CD4-positive, alpha-beta T cell treated with Interleukin-12 subunit alpha and Interleukin-12 subunit beta, for 1 hour (primary cell): ENCODE results near the gene AP2A1.

Source experiments
- DNase-seq: peaks from one replicate; pipeline ENCODE4 v3.0.0-alpha.2; 2020

Gene AP2A1

DNA sequence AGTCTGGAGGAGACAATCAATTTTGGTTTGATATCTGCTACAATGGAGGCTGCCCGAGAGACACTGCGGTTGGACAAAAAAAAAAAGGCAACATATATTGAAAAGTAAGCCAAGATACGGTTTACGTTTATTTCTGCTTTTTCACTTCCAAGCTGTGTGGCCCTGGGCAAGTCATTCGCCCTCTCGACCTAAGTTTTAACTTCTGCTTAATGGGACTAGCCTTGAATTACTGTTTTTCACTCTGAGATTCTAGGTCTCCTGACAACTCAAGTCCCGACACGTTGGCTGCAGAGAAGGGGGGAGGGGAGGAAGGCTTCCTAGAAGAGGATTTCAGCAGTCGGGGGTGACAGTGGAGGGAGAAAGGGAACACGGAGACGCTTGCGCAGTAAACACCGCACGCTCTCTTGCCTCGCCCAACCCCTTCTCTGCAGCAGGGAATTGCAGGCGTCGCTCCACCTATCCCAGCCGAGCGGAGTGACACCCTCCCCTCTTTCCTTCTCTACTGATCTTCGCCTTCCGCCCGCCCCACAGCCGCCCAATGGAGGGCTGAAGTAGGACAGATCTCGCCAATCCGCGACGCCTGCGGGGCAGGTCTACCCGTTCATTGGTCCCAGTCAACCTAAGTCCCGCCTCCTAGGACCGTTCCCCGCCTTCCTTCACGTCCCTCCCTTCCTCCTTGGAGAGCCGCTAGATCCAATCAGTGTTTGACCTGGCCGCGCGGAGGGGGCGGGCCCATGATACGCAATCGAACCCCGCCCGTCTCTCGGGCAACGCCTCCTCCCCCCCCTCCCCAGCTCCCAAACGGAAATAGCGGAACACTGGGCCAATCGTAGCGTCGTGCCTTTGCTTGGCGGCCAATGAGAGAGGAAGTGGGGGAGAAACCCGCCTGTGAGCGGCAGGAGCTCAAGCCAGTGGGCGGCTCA is 533 bp upstream of the AP2A1 start:
- peak; percentile 100 for DNase-seq

DNA sequence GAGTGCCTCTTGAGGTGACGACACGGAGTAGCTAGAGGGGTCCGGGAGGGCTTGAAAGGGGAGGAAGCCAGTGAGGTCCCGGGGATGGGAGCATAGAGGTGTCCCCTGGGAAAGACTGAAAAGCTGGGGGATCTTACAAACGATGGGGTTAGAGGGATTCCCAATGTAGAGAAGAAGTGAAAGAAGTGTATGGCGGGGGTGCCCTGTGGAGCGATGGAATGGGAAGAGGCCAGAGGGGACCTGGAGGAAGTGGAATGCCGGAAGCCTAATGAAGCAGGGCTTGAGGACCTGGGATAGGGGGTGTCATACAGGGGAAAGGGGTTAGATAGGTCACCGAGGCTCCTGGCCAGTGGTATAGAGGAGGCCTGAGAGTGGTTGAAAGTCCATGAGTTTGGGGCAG is 580 bp downstream of the AP2A1 start:
- DNase-seq, result no peak

DNA sequence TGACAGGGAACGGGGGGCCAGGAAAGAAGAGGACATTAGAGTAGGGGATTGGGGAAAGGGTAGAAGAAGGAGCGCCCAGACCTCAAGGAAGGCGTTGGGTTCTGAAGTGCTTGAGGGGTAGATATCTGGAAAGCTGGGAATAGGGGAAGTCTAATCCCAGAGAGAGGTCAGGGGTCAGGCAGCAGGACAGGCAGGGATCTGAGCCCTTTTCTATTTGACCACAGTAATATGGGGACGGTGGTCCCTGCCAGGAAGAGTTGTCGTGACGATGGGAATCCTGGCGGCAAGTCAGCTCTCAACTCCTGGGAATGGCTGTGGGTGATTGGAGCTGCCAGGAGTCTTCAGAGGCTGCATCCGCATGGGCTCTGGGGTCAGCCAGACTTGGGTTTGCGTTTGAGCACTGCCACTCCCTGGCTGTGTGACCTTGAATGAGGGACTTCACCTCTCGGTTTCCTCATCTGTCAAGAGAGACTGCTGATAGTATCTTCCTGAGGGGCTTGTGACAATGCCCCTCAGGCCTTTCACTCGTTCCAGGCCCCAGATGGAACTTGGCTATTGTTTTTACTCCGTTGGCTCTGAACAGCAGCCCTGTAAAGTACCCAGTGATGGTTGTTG is 1.3 kb downstream of the AP2A1 start:
- no peak for DNase-seq

DNA sequence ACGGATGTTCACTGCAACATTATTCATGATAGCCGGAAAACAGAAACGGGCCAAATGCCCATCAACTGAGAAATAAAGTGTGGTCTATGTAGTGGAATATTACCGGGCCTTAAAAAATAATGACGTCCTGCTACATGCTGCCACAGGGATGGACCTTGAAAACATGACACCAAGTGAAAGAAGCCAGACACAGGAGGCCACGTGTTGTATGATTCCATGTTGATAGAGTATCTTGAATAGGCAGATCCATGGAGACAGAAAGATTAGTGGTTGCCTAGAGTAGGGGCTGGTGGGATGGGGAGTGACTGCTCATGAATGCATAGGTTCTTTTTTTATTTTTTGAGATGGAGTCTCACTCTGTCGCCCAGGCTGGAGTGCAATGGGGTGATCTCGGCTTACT is 3.7 kb downstream of the AP2A1 start:
- DNase-seq, result no peak

DNA sequence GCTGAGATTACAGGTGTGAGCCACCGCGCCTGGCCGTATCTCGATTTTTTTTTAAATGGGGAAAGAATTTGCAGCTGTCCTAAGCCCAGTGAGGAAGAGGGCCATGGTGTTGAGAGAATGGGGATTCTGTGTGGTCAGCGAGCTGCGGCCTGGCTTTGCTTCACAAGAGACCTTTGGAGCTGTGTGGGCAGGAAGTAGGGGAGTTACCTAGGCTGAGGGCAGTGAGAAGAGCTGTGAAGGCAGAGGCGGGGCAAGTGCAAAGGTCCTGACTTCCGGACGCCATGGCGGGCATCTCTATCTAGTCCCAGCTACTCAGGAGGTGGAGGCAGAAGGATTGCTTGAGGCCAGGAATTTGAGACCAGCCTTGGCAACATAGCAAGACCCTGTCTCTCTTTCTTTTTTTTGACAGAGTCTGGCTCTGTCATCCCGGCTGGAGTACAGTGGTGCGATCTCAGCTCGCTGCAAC is 4.9 kb downstream of the AP2A1 start:
- peak; percentile 12 for DNase-seq

DNA sequence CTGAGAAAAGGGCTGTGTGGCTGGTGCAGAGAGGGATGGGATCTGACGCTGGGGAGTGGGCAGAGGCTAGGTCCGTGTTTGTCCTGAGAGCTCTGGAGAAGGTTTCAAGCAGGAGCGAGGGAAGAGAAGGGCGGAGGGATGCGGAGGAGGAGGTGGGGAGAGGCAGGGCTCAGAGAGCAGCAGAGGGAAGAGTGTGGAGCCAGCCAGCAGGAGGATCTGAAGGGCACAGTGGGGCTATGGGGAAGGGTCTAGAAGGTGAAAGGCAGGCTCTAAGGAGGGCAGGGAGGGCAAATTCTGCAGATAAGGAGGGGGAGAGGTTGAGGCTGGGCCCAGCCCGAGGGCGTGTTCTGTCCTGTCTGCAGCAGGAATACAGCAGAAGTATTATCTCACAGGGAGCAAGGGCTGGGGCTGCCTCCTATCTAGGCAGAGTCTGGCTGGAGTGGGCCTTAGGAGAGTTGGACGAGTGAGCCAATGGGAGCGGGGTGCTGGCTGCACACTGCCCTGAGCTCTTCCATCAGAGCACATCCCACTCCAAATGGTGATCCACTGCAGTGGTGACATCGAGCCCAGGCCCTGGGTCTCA is 6.1 kb downstream of the AP2A1 start:
- DNase-seq, result no peak

DNA sequence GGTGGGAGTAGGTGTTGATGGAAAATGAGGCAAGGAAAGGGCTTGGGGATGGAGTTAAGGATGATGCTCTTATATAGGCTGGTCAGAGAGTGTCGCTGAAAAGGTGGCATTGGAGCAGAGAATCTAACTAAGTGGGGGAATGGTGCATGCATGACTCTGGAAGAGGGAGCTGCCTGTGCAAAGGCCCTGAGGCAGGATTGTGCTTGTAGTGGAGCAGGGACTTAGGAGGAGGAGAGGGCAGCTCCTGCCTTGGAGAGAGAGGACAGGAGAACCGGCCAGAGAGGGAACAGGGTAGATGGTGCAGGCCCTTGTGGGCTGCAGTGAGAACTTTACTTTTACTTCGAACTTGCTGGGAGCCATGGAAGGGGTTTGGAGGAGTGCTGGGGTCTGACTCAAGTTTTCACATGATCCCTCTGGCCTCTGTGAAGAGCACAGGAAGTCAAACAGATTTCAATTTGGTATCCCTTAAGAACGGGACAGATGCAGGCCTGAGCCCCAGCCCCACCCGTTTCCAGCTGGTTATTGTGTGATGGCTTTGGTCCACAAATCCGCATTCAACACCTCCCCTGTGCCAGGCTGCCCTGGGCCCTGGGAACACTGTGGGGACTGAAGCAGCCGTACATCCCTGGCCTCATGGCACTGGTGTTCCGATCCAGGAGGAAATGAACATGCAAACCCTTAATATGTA is 7.0 kb downstream of the AP2A1 start:
- no peak for DNase-seq

DNA sequence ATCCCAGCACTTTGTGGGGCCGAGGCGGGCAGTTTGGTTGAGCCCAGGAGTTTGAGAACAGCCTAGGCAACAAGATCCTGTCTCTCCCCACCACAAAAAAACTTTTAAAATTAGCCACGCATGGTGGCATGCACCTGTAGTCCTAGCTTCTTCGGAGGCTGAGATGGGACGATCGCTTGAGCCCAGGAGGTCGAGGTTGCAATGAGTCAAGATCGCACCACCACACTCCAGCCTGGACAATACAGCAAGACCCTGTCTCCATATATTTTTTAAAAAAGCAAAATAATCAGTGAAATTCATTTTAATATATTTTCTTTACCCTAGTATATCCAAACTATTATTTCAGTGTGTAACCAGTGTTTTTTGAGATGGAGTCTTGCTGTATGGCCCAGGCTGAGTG is 8.2 kb downstream of the AP2A1 start:
- no peak for DNase-seq

DNA sequence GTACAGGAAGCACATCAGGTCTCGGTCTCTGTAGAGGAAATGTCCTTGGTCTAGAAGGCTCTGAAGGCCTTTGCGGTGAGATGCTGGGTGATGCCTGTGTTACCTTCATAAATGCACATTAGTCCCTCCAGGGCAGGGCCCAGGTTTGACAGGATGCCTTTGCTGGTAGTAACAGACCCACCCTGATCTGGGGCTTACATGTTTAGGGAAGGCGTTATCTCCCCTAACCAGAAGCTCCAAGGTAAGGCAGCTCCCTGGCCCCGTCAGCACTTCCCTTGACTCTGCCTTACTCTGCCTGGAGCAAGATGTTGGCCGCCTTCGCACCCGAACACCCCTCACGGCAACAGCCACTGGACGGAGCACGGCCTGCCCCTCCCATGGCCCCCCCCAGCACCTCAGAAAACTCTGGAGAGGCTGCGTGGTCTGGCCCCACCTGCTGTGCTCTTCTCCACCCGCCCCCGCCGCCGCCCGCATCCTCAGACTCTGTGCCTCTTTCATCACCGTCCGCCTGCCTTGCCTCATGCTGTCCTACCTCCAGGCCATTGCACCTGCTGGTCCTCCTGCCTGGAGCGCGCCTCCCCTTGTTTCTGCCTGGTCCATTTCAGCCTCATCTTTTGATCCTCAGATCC is 9.1 kb downstream of the AP2A1 start:
- DNase-seq, result no peak

DNA sequence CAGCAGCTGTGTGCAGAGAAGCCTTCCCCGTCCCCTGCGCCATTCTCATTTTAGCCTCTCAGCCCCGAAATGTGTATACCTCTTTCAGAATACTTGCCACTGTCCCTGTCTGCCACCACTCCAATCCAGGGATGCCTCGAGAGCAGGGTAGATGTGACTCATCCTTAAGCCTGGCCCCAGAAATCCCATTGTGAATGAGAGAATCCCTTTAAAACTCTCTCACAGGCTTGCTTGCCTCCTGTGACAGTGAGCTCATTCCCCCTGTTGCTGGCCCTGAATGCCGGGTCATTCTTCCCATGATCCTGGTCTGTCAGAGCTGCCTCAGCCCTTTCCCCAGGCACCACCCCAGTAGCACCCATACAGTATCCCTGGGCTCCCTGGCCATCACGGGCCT is 9.6 kb downstream of the AP2A1 start:
- DNase-seq, result no peak

DNA sequence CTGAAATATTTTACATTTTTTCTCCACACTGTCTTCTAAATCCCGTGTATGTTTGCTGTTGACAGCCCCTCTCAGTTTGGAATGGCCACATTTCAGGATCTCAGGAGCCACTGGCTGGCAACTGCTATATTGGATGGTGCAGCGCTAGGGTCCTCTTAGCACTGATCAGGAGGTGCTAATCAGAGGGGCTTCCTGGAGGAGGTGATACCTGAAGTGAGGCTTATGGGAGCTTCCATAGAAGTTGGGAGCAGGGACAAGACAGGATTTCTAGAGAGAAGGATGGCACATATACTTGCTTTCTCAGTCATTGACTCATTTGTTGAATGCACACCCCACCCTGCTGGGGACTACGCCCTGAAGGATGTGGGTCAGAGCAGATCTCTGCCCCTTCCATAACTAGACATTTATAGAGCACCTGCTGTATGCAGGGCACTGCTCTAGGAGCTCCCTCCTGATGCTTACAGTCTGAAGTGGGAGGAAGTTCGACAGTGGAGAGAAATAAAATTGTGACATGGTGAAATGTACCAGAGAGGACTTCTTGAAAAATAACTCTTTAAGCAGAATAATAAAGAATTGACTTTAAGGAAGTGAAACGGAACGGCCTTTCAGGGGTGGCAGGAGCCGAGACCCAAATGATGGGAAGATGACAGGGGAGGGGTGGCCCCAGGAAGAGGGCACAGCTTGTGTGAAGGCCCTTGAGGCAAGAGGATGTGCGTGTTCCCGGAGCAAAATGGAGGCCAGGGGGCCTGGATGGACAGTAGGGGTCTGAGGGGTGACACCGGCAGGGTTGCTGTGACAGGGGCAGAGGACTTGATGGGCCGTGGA is 13.1 kb downstream of the AP2A1 start:
- no peak for DNase-seq

DNA sequence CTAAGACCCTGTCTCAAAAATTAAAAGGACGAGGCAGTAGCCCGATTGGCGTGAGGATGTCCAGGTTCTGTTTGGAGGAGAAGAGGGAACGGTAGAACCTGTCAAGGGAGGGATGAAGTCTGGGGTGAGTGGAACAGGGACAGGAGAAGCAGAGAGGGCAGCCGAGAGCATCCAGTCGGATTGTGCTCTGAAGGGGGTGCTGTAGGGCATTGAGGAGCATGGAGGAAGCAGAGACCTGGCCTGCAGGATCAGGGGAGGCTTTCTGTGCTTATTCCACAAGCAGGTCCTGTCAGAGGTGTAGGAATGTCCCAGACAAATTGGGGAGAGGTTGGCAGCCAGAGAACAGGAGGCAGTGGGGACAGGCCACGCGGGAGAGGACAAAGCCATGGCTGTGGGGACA is 14.1 kb downstream of the AP2A1 start:
- DNase-seq, result no peak

DNA sequence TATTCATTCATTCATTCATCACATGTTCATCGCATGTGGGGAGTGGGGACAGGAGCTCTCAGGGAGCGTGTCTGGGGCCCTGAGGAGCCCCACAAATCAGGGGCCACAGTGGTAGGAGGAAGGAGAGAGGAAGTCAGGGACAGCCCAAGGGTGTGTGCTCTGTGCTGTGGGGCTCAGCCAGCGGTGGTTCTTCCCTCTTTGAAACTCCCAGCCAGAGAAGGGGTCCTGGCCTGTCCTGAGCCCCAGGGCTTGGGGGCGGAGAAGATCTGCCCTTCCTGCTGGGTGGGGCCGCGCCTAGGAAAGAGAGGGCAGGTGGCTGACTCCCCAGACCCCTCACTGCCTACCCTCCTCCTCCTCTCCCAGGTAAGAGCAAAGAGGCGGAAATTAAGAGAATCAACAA is 14.6 kb downstream of the AP2A1 start:
- no peak for DNase-seq

DNA sequence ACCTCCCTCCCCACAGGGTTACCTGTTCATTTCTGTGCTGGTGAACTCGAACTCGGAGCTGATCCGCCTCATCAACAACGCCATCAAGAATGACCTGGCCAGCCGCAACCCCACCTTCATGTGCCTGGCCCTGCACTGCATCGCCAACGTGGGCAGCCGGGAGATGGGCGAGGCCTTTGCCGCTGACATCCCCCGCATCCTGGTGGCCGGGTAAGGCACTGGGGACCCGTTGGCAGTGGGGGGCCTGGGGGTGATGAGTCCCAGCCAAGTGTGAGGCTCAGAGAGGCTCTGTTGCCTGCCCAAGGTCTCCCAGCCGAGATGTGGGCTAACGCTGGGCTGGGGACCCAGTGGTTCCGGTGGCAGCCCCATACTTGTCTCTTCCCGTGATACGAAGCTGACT is 15.7 kb downstream of the AP2A1 start:
- no peak for DNase-seq

DNA sequence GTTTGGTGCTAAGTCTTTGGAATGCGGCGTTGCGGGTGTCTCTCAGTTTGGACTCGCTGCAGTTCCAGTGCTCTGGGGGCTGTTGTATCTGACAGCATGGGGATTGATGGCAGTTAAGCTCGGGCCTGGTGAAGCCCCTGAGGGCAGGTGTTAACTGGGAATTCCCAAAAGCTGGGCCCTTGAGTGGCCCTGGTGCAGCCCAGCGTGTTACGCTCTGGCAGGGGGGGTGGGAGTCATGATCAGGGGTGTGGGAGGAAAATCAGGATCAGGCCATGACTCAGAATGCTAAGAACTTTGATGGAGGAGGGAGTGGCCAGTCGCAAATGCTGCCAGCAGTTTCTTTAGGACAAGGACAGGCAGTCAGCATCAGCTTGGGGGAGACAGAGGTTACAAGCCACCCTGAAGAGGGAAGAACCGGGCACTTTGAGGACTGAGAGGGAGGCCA is 19.6 kb downstream of the AP2A1 start:
- DNase-seq, result no peak

DNA sequence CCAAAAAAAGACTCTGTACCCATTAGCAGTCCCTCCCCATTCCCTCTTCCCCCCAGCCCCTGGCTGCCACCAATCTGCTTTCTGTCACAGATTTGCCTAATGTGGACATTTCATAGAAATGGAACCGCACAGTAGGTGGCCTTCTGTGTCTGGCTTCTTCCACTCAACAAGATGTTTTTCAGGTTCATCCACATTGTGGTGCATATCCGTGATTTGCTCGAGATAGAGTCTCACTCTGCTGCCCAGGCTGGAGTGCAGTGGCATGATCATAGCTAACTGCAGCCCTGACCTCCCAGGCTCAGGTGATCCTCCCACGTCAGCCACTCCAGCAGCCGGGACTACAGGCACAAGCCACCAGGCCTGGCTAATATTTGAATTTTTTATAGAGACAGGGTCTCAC is 20.9 kb downstream of the AP2A1 start:
- no peak for DNase-seq

DNA sequence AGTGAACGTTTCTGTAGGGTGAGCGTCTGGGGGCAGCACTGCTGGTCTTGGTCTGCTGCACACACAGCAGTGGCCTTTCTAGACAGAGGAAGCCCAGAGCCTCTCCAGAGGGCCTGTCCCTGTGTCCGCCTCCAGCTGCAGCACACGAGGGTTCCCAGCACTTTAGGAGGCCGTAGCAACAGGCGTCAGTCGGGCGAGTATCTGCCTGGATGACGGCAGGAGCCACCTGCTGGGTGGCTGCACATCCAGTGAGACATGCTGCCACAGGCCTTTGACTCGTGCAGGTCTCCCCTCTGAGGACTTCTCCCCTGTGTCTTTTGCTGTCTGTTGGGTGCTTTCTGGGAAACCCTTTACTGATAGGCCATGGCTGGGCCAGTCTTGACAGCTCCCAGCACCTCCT is 22.1 kb downstream of the AP2A1 start:
- DNase-seq, result no peak

DNA sequence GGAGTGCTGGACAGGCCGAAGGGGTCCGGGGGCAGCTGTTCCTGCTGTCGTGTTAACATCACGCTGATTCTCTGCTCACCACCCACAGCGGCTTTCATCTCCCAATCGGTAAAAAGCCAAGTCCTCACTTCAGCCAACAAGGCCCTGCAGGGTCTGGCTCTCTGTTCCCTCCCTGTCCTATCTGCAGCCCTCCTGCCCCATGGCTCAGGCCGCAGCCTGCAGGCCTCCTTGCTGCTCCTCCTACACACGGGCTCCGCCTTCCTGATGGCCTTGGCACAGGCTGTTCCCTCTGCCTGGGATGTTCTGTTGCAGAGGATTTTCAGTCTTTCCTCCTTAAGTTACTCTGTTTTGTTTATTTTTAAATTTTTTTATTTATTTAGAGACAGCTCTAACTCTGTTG is 24.1 kb downstream of the AP2A1 start:
- DNase-seq, result no peak

DNA sequence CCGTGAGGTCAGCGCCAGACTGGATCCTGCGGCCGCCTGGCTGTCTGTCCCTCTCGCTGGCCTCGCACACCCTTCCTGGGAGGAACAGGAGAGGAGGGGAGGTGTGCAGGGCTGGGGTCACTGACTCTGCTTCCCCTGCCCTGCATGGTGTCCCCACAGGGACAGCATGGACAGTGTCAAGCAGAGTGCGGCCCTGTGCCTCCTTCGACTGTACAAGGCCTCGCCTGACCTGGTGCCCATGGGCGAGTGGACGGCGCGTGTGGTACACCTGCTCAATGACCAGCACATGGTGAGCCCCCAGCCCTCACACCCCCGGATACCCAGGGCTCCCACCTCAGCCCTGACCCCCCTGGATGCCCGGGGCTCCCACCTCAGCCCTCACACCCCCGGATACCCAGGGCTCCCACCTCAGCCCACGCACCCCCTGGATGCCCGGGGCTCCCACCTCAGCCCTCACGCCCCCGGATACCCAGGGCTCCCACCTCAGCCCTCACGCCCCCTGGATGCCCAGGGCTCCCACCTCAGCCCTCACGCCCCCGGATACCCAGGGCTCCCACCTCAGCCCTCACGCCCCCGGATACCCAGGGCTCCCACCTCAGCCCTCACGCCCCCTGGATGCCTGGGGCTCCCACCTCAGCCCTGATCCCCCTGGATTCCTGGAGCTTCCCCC is 25.1 kb downstream of the AP2A1 start:
- no peak for DNase-seq

DNA sequence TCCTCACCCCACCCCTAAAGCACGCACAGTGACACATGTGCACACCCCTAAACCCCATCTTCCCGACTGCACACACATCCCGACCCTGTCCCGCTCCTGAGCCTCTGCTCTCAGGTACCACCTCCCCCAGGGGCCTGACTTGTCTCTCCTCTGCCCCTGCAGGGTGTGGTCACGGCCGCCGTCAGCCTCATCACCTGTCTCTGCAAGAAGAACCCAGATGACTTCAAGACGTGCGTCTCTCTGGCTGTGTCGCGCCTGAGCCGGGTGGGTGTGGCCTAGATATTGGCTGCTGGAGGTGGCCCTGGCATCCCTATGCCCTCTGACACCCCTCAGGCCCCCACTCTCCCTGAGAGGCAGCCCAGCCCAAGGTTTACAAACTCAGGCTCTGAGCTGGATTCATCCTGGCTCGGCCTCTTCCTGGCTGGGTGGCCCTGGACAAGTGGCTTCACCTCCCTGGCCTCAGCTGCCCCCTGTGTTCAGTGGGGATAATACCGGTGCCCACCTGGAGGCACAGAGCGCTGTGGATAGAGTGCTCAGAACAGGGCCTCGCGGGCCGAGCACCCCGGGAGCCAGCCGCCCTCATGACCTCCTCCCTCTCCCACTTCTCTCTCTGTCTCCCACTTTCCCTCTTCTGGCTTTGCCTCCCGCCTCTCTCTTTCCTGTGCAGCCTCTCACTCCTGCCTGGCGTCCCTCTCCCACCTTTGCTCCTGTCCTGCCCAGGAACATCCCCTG is 26.2 kb downstream of the AP2A1 start:
- DNase-seq, result no peak

DNA sequence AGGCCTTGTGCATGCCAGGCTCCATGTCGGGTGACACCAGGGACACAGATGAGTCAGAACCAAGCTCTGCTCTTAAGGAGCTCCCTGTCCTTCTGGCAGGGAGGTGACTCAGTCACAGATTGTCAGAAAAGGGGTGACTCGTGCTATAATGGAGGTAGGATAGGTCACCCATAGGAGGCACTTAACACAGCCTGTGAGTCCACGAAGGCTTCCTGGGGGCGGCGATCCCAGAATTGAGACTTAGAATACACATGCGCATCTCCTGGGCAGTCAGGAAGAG is 26.7 kb downstream of the AP2A1 start:
- DNase-seq, result no peak
